H1 (cell line): ENCODE measurements around the gene GNAT2. TPM values are rescaled to one million over a fixed set of nuclear protein-coding genes. Genes with fewer than 3 reads are reported as not detected.
A peak's percentile ranks its signal among the peaks of the same experiment; 100 is the strongest.

Experiments
- CTCF ChIA-PET: fragments of 300-600 bp; sonication (Branson Sonifier 250); formaldehyde crosslinking; loops from one replicate; lab custom pipeline; 2021; ENCODE audit not compliant: partially characterized antibody; lab: Charles Lee
- POLR2A ChIA-PET: fragments of 300-600 bp; sonication (Branson Sonifier 250); formaldehyde crosslinking; loops from one replicate; lab custom pipeline; 2021; ENCODE audit warnings: inconsistent platforms; ENCODE audit not compliant: partially characterized antibody; lab: Charles Lee
- DNase-seq, 2 experiments: peaks; one replicate each; pipeline versions ENCODE4 v3.0.0 to v3.0.0-alpha.2; 2010 to 2022; ENCODE audit warnings: low spot score in 2 of 2, low read depth in 1 of 2, mixed read lengths in 1 of 2
- FAIRE-seq: peaks from 2 replicates; lab custom pipeline; 2011; peaks lifted over from hg19 to GRCh38; lab: Jason Lieb, UNC
- H2AFZ ChIP-seq: 2 replicates; pipeline ENCODE4 v1.8.1; 2012; ENCODE audit warnings: low read length, inconsistent platforms
- H2AK5ac ChIP-seq: 2 replicates; pipeline ENCODE4 v1.6.1; 2013; ENCODE audit warnings: low read depth, low read length
- H2BK120ac ChIP-seq: replicated peaks from 2 replicates; pipeline ENCODE3; 2013; ENCODE audit warnings: low read depth, low read length, inconsistent platforms
- H2BK12ac ChIP-seq: 2 replicates; pipeline ENCODE4 v1.6.1; 2013; ENCODE audit warnings: low read depth, low read length
- H2BK15ac ChIP-seq: 2 replicates; pipeline ENCODE4 v1.6.1; 2013; ENCODE audit warnings: low read length
- H2BK20ac ChIP-seq: 2 replicates; pipeline ENCODE4 v1.6.1; 2013; ENCODE audit warnings: low read length
- H2BK5ac ChIP-seq: 2 replicates; pipeline ENCODE4 v1.6.1; 2013; ENCODE audit warnings: low read depth, low read length
- H3K14ac ChIP-seq: 2 replicates; pipeline ENCODE4 v1.6.1; 2013; ENCODE audit warnings: inconsistent platforms; ENCODE audit not compliant: insufficient read length
- H3K18ac ChIP-seq: 2 replicates; pipeline ENCODE4 v1.6.1; 2013; ENCODE audit warnings: low read length; ENCODE audit errors: extremely low read depth
- H3K23ac ChIP-seq: 2 replicates; pipeline ENCODE4 v1.6.1; 2013; ENCODE audit warnings: inconsistent platforms; ENCODE audit not compliant: insufficient read length
- H3K23me2 ChIP-seq: 2 replicates; pipeline ENCODE4 v1.6.1; 2013; ENCODE audit warnings: low read depth, low read length
- H3K27ac ChIP-seq: 2 replicates; pipeline ENCODE4 v1.6.1; 2011; ENCODE audit warnings: low read depth, low read length, inconsistent platforms
- H3K27me3 ChIP-seq, 4 experiments: replicated peaks in 1 of 4; 1 replicate in 1 of 4; 2 replicates in 3 of 4; pipeline versions ENCODE4 v1.6.1 to v1.8.1; 2011 to 2013; ENCODE audit warnings: low read length in 3 of 4, mild to moderate bottlenecking in 3 of 4, inconsistent platforms in 2 of 4, mixed read lengths in 2 of 4, moderate library complexity in 1 of 4; ENCODE audit not compliant: control insufficient read depth in 3 of 4, insufficient read depth in 3 of 4; ENCODE audit errors: extremely low read depth in 1 of 4
- H3K36me3 ChIP-seq, 4 experiments: 2 replicates each; pipeline versions ENCODE4 v1.6.1 to v1.8.1; 2011 to 2013; ENCODE audit warnings: mild to moderate bottlenecking in 4 of 4, low read length in 3 of 4, moderate library complexity in 2 of 4, control low read depth in 1 of 4, inconsistent platforms in 1 of 4; ENCODE audit not compliant: insufficient read depth in 4 of 4, control insufficient read depth in 2 of 4
- H3K4ac ChIP-seq: replicated peaks from 2 replicates; pipeline ENCODE3; 2013; ENCODE audit warnings: low read length, low read depth, mixed read lengths, inconsistent platforms; ENCODE audit not compliant: insufficient read length
- H3K4me1 ChIP-seq, 4 experiments: replicated peaks in 1 of 4; 1 replicate in 1 of 4; 2 replicates in 3 of 4; pipeline versions ENCODE4 v1.6.1 to v1.8.1; 2011 to 2013; ENCODE audit warnings: low read length in 3 of 4, inconsistent platforms in 2 of 4, mixed read lengths in 1 of 4; ENCODE audit not compliant: insufficient read depth in 4 of 4, control insufficient read depth in 3 of 4
- H3K4me2 ChIP-seq, 2 experiments: 2 replicates each; pipeline versions ENCODE4 v1.6.1 to v1.8.1; 2011 to 2013; ENCODE audit warnings: low read depth in 2 of 2, low read length in 2 of 2, control low read depth in 1 of 2, inconsistent platforms in 1 of 2, mild to moderate bottlenecking in 1 of 2; ENCODE audit not compliant: insufficient read depth in 1 of 2
- H3K4me3 ChIP-seq, 4 experiments: fragments of 200-600, 300-600 bp in 1 of 4; sonication (generic), shearing (Covaris generic), sonication (Bioruptor Twin) in 1 of 4; 2 replicates each; pipeline versions ENCODE4 v1.5.1 to v1.8.1; 2011 to 2016; ENCODE audit warnings: low read length in 4 of 4, low read depth in 3 of 4, control low read depth in 2 of 4, inconsistent platforms in 2 of 4, mild to moderate bottlenecking in 2 of 4, mixed read lengths in 1 of 4, moderate library complexity in 1 of 4; ENCODE audit not compliant: insufficient read depth in 2 of 4; ENCODE audit errors: extremely low read depth in 1 of 4
- H3K56ac ChIP-seq: replicated peaks from 2 replicates; pipeline ENCODE3; 2013; ENCODE audit warnings: low read depth, mild to moderate bottlenecking, mixed read lengths, low read length, inconsistent platforms; ENCODE audit not compliant: insufficient read length
- H3K79me1 ChIP-seq: 2 replicates; pipeline ENCODE4 v1.6.1; 2013; ENCODE audit warnings: low read depth, low read length, control low read depth
- H3K79me2 ChIP-seq, 2 experiments: 2 replicates each; pipeline versions ENCODE4 v1.6.1 to v1.8.1; 2012 to 2013; ENCODE audit warnings: low read length in 2 of 2, mild to moderate bottlenecking in 2 of 2, inconsistent platforms in 1 of 2; ENCODE audit not compliant: insufficient read depth in 2 of 2, control insufficient read depth in 1 of 2
- H3K9ac ChIP-seq, 4 experiments: replicated peaks in 1 of 4; 1 replicate in 1 of 4; 2 replicates in 3 of 4; pipeline versions ENCODE4 v1.6.1 to v1.8.1; 2011 to 2013; ENCODE audit warnings: low read depth in 3 of 4, low read length in 3 of 4, control low read depth in 2 of 4, mild to moderate bottlenecking in 2 of 4, moderate library complexity in 2 of 4, inconsistent platforms in 1 of 4; ENCODE audit errors: extremely low read depth in 1 of 4
- H3K9me3 ChIP-seq, 2 experiments: 2 replicates each; pipeline versions ENCODE4 v1.6.1 to v1.8.1; 2012 to 2013; ENCODE audit warnings: mild to moderate bottlenecking in 2 of 2, moderate library complexity in 2 of 2, control low read depth in 1 of 2, inconsistent platforms in 1 of 2, low read depth in 1 of 2, low read length in 1 of 2, mixed read lengths in 1 of 2; ENCODE audit not compliant: insufficient read depth in 2 of 2
- H4K20me1 ChIP-seq, 2 experiments: replicated peaks in 1 of 2; 2 replicates each; pipeline versions ENCODE3 to v1.8.1; 2011 to 2013; ENCODE audit warnings: inconsistent platforms in 2 of 2, low read length in 2 of 2, mild to moderate bottlenecking in 1 of 2; ENCODE audit not compliant: insufficient read depth in 2 of 2, control insufficient read depth in 1 of 2
- H4K5ac ChIP-seq: 2 replicates; pipeline ENCODE4 v1.6.1; 2013; ENCODE audit warnings: low read length, low read depth, mixed read lengths, inconsistent platforms; ENCODE audit not compliant: insufficient read length
- H4K8ac ChIP-seq: 2 replicates; pipeline ENCODE4 v1.8.0; 2013; ENCODE audit warnings: mild to moderate bottlenecking, moderate library complexity, low read length, inconsistent platforms; ENCODE audit not compliant: insufficient read depth; ENCODE audit errors: extremely low read depth
- H4K91ac ChIP-seq: replicated peaks from 2 replicates; pipeline ENCODE3; 2013; ENCODE audit warnings: low read length, mixed read lengths, inconsistent platforms; ENCODE audit not compliant: insufficient read length
- ATF2 ChIP-seq: IDR thresholded peaks from 2 replicates; pipeline ENCODE4 v1.6.1; 2012; ENCODE audit warnings: low read length, inconsistent platforms
- CEBPB ChIP-seq: IDR thresholded peaks from 2 replicates; pipeline ENCODE4 v1.6.1; 2012; ENCODE audit warnings: low read depth, low read length
- CTCF ChIP-seq, 3 experiments: IDR thresholded peaks; 1 replicate in 2 of 3; 2 replicates in 1 of 3; pipeline versions ENCODE4 v1.5.1 to v1.6.1; 2011; ENCODE audit warnings: low read length in 3 of 3, mild to moderate bottlenecking in 3 of 3, inconsistent platforms in 2 of 3, low read depth in 1 of 3, moderate library complexity in 1 of 3; ENCODE audit not compliant: insufficient read depth in 1 of 3; ENCODE audit errors: control extremely low read depth in 1 of 3
- EGR1 ChIP-seq: IDR thresholded peaks from 2 replicates; pipeline ENCODE4 v1.6.1; 2011; ENCODE audit warnings: low read depth, low read length, borderline replicate concordance
- GABPA ChIP-seq: IDR thresholded peaks from 2 replicates; pipeline ENCODE4 v1.6.1; 2011; ENCODE audit warnings: mild to moderate bottlenecking, low read length, moderate library complexity, borderline replicate concordance; ENCODE audit not compliant: insufficient read depth
- KDM4A ChIP-seq: IDR thresholded peaks from one replicate; pipeline ENCODE4 v1.7.1; 2012; ENCODE audit warnings: low read depth, mild to moderate bottlenecking, moderate library complexity, low read length, inconsistent platforms; ENCODE audit not compliant: severe bottlenecking
- KDM5A ChIP-seq: fragments of 200-600 bp; IDR thresholded peaks from 2 replicates; pipeline ENCODE4 v1.7.1; 2012; ENCODE audit warnings: mild to moderate bottlenecking, low read length, inconsistent platforms, mixed read lengths
- SAP30 ChIP-seq: fragments of 300-600 bp; sonication (generic); IDR thresholded peaks from 2 replicates; pipeline ENCODE4 v1.7.1; 2012; ENCODE audit warnings: low read length, moderate library complexity, mild to moderate bottlenecking, inconsistent platforms; ENCODE audit not compliant: insufficient read depth, insufficient replicate concordance
- SRF ChIP-seq: IDR thresholded peaks from 2 replicates; pipeline ENCODE4 v1.6.1; 2011; ENCODE audit warnings: mild to moderate bottlenecking, low read depth, low read length, moderate library complexity
- WGBS, 2 experiments: shearing (Covaris generic) in 1 of 2; methylation state at CpG; one replicate each; pipeline versions ENCODE4 v1.1.6 to v1.1.7; 2013 to 2015; ENCODE audit warnings: low lambda C conversion rate in 2 of 2, mixed read lengths in 2 of 2, inconsistent platforms in 1 of 2, low coverage in 1 of 2, missing lambda C conversion rate in 1 of 2; ENCODE audit not compliant: insufficient replicate concordance in 2 of 2, insufficient coverage in 1 of 2, insufficient read length in 1 of 2; ENCODE audit errors: extremely low coverage in 1 of 2, missing lambda C conversion rate in 1 of 2; 5-methylcytosine and 5-hydroxymethylcytosine counted together
- polyA plus RNA-seq, 7 experiments: library from polyadenylated mRNA; depleted of rRNA in 3 of 7; stranded (reverse) in 5 of 7; unstranded in 2 of 7; fragments of >200 nt in 5 of 7; fragments of 200-250 nt in 2 of 7; gene quantifications; 1 replicate in 5 of 7; 2 replicates in 1 of 7; 4 replicates in 1 of 7; pipeline versions ENCODE4 v1.2.1 to v1.2.3, GENCODE V29; 2011 to 2013; ENCODE audit warnings: missing spikeins in 2 of 7, mixed read lengths in 2 of 7
- total RNA-seq: library from RNA; stranded (reverse); fragmentation: NEBNext Ultra II Directional; extraction: Animal tissue kit (Norgen Biotek cat#: 25700); gene quantifications from 2 replicates; pipeline ENCODE4 v1.2.1, GENCODE V29; 2021

GNAT2 gene
- total and polyA plus RNA-seq, 2 of the 8 experiments (the other 6 are each of a cell fraction or from before 2014, with no cell fraction given), result 0.05 TPM; not detected in 1

GRCh38 chr1:109598655-109599054 lies 20.8 kb downstream of the GNAT2 start:
- Histone ChIP-seq H3K9me3 (no peaks in the 10 kb centered on the region), H2BK5ac (no peak overlapping the region), H2BK20ac (no peak overlapping the region), H3K36me3 (peaks cover 0 to 11% (median 3%) of the 10 kb centered on the region in 4 experiments; a peak in 2 of 8 replicates), H3K23ac (no peak overlapping the region), H2BK12ac (no peak overlapping the region), H2AFZ (no peak overlapping the region), H3K23me2 (no peaks in the 10 kb centered on the region), H3K27ac (no peak overlapping the region), H3K9ac (no peak overlapping the region), H3K4me2 (no peak overlapping the region), H3K27me3 (no peaks in the 10 kb centered on the region), H4K20me1 (no peaks in the 10 kb centered on the region), H2BK120ac (no peak overlapping the region), H3K14ac (no peak overlapping the region), H3K79me2 (no peaks in the 10 kb centered on the region), H4K5ac (no peak overlapping the region), H3K18ac (no peak overlapping the region), H3K4ac (no peak overlapping the region), H2AK5ac (no peak overlapping the region), H3K4me1 (no peaks in the 10 kb centered on the region), H2BK15ac (no peak overlapping the region), H4K91ac (no peak overlapping the region), H3K4me3 (no peak overlapping the region), H3K79me1 (no peaks in the 10 kb centered on the region), H4K8ac (no peak overlapping the region), H3K56ac (no peak overlapping the region)
- FAIRE-seq (peak; percentile 39), DNase-seq (no peak)
- ChIA-PET CTCF (interaction anchor here (0.8 to 7.2 kb wide), 17 partner anchors 10 to 99 kb away, joined by 3 to 92 read pairs (median 4); no protein-coding TSS in a partner anchor), POLR2A (interaction anchor here (0.9 to 3.7 kb wide), 2 partner anchors 10 to 18 kb away, joined by 3 to 11 read pairs; no protein-coding TSS in a partner anchor)
- 86% methylated on average over 5 of the region's 5 CpGs; no CpG with 5 or more reads in 1 of the 2 experiments for WGBS, 2 experiments
- TF ChIP-seq CEBPB (no peak), KDM5A (no peak), GABPA (no peak), SAP30 (no peak), CTCF (IDR thresholded peaks at IDR 0.05; ENCODE audit: control extremely low read depth in 1 of 3, insufficient read depth in 1 of 3, low read depth in 1 of 3, low read length in 3 of 3) (peak; percentile 36 to 64 (median 61)), KDM4A (no peak), ATF2 (no peak), EGR1 (no peak), SRF (no peak)
